ENCODE results near the gene SYTL3.
"Not testable (repeated sequence)": the region's sequence is repeated elsewhere in the genome, so short reads cannot be mapped to it uniquely, and the experiment has no call there.

- TF ChIP-seq CTCF (IDR thresholded peaks at IDR 0.05); EZH2 (IDR thresholded peaks at IDR 0.05; ENCODE audit: borderline replicate concordance, insufficient read depth, low read depth, low read length, poor library complexity, severe bottlenecking): not testable (repeated sequence)
Measured at GRCh38 chr6:158606011-158606410, 43.8 kb upstream of the SYTL3 start.

Data from B cell (primary cell).